Activated CD4-positive, alpha-beta T cell treated with anti-CD3 and anti-CD28 coated beads, Interleukin-2, amount 50 U/mL, for 4 hours (primary cell): ENCODE measurements around the gene NUP153.
"Not testable (repeated sequence)": the region's sequence is repeated elsewhere in the genome, so short reads cannot be mapped to it uniquely, and the experiment has no call there.

Experiments used
- DNase-seq, 2 experiments: peaks; one replicate each; pipeline ENCODE4 v3.0.0-alpha.2; 2020

The NUP153 gene

DNA sequence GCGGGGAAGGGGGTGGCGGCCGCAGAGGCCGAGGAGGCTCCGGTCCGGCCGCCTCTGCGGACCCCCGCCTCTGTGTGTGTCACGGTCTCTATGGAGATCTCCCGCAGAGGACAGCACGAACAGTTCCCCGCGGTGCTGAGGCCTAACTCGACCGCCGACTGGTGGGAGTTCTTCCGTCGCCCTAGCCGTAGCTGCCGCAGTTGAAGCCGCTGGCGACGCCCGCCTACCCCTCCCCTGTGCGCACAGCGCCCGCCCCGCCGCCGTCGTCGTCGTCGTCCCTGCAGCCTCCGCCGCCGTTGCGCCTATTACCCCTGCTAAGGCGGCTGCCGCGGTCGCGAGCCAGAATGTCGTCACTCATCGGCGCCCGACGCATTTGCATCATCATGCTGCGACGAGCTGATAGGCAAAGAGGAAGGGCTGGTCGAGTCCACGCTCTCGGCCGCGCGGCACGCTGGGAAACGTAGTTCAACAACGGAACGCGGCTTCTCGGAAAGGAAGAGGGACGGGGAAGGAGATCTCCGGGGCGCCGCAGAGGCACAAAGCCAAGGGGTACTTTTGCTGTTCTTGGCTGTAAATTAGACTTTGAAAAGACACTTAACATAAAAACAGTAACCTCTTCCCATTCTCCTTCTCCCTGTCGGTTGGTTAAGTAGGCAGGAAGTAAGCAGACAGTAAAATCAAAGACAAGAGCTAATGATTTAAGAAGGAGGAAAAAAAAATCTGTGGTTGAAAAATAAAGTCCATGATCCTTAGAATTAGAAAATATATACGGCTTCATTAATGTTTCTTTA lies at the start of gene NUP153:
TSS of gene NUP153 (minus strand) at position 346 of the 791 bp plus-strand sequence. CDS start 538 bp downstream, outside the sequence.
- peak; percentile 99 to 100 for DNase-seq

- no peak for DNase-seq
Observed at GRCh38 chr6:17754254-17754653, 47.5 kb upstream of the NUP153 start.

DNA sequence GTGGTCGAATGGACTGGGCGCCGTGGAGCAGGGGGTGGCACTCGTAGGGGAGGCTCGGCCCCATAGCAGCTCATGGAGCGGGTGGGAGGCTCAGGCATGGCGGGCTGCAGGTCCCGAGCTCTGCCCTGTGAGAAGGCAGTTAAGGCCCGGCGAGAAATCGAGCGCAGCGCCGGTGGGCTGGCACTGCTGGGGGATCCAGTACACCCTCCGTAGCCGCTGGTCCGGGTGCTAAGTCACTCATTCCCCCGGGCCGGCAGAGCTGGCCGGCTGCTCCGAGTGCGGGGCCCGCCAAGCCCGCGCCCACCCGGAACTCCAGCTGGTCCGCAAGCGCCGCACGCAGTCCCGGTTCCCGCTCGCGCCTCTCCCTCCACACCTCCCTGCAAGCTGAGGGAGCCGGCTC lies 38.6 kb upstream of the NUP153 start:
- not testable (repeated sequence) for DNase-seq

GRCh38 chr6:17744757-17745308 lies 38.1 kb upstream of the NUP153 start:
- not testable (repeated sequence) for DNase-seq

DNA sequence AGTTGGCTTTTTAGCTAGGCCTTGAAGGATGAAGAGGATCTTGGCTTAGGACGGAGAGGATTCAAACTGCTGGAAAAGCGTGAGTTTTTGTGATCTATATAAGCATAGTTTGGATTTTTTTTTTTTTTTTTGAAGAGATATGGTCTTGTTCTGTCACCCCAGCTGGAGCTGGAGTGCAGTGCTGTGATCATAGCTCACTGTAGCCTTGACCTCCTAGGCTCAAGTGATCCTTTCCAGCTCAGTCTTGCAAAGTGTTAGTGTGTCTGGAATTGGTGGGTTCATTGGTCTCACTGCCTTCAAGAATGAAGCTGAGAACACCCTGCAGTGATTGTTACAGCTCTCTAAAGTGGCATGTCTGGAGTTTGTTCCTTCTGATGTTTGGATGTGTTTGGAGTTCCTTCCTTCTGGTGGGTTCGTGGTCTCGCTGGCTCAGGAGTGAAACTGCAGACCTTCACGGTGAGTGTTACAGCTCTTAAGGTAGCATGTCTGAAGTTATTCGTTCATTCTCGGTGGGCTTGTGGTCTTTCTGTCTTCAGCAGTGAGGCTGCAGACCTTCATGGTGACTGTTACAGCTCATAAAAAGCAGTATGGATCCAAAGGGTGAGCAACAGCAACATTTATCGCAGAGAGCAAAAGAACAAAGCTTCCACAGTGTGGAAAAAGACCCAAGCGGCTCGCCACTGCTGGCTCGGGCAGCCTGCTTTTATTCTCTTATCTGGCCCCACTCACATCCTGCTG lies 37.5 kb upstream of the NUP153 start:
- DNase-seq = no peak

DNA sequence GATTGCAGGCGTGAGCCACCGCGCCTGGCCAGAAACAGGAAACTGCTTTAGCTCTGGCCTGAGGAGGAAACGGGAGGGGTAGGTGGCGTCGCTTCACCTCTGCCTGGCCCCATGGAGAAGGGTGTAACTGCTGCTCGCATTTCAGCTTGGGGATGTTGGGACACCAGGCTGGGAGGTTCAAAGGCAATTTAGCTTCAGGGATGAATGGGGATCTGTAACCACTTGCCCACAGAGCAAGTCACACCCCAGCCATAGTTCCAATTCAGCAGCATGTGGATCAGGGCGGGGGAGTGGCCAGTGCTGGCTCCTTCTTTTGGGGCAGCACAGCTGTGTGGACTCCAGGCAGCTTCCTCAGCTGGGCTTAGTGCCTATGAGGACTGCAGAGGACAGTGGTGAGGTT lies 34.8 kb upstream of the NUP153 start:
- DNase-seq = no peak

DNA sequence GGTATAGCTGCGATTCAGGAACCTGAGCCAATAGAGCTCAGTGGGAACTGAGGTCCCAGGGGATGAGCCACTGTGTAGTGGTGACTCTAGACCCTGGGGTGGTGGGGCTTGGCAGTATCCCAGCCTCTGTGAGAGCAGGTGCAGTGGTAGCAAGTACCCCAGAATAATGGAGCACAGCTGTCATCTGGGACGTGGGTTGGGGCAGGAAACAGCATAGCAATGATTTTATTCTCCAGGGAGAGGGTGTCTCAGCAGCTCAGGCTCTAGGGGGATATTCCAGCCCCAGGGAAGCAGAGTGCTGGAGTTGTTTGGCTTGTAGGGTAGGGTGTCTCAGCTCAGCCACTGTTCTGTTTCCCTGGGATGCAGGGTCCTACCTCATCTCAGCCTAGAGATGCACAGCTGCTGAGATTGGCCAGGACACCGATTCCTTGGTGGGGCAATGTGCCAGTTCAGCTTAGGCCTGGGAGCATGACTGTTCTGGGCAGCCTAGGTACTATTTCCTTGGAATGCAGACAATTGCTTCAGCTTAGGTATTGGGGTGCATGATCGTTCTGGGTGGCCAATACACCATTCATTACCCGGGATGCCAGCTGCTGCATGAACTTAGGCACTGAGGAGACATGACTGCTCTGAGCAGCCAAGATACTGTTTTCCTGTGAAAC lies 34.0 kb upstream of the NUP153 start:
- DNase-seq = no peak

DNA sequence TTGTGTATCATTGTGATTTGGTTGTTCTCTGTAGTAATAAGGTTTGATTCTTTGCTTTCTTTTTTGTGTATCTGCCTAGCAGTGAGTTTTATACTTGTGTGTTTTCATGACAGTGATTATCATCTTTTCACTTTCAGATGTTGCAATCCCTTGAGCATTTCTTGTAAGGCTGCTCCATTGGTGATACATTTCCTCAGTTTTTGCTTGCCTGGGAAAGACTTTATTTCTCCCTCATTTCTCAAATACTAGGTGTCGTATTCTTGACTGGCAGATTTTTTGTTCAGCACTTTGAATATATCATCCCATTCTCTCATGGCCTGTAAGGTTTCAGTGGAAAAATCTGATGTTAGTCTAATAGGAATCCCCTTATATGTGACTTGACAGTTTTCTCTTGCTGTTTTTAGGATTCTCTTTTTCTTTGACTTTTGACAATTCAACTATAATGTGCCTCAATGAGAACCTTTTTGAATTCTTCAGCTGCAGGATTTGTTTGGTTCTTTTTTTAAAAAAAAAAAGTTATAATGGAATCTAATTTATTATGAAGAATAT lies 31.1 kb upstream of the NUP153 start:
- DNase-seq = no peak

GRCh38 chr6:17735311-17735710 lies 28.6 kb upstream of the NUP153 start:
- not testable (repeated sequence) for DNase-seq

DNA sequence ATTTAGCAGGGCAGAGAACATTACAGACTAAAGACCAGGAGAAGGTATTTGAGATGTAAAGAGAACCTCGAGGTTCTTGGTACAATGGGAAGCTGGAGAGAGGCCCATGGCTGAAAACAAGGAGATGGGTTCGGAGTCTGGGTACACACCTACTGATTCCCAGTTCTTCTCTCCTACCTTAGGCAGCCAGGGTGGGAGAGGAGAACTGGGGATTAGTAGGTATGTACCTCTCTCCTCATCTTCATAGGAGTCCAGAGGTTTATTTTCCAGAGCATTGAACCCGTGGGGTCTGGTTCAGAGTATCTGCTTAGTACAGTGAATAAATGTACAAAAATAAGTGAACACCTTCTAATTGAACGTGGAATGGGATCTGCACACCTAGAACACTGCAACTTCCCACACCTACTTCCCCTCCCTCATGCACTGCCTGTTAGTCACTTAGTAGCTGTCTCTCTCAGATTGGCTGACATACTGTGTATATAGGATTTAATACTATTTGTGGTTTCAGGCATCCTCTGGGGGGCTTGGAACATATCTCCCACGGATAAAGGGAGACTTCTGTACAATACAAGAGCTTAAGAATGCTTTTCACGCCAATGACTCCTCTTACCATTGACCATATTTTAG lies 23.5 kb upstream of the NUP153 start:
- DNase-seq = no peak

DNA sequence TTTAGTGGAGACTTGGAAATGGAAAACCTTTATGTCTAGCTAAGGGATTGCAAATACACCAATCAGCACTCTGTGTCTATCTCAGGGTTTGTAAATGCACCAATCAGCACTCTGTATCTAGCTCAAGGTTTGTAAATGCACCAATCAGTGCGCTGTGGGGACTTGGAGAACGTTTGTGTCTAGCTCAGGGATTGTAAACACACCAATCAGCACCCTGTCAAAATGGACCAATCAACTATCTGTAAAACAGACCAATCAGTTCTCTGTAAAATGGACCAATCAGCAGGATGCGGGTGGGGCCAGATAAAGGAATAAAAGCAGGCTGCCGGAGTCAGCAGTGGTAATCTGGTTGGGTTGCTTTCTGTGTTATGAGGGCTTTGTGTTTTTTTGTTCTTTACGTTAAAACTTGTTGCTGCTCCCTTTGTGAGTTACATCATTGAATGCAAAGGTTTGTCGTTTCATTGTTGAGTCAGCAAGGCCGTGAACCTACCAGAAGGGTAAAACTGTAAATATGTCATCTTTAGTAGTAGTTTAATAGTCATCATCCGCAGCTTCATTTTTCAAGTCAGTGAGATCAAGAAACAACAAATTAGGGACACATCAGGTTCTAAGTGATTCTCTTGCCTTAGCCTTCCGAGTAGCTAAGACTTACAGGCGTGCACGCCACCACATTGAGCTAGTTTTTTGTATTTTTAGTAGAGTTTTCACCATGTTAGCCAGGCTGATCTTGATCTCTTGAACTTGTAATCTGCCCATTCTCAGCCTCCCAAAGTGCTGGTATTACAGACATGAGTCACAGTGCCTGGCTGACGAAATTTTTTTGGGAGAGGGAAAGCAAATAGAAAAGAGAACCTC lies 22.7 kb upstream of the NUP153 start:
- no peak for DNase-seq

GRCh38 chr6:17728551-17729222 lies 22.0 kb upstream of the NUP153 start:
- DNase-seq = no peak

DNA sequence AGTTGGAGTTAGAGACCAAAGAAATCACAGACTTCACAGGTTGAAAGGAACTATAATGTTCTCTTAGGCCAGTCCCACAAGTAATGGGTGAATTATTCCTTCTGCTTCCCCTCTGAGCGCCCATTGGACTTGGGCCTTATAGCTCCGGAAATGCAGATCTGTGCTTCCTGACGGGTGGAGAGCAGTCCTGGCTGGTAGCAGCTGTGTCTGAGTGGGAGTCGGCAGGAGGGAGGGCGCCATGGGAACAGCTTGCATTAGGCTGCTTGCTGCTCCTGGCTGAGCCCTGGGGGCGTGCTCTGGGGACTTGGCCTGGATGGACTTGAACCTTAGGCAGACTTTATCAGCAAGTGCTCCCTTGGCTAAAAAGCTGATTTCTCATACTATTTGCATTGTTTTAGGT lies 18.4 kb upstream of the NUP153 start:
- DNase-seq = no peak

DNA sequence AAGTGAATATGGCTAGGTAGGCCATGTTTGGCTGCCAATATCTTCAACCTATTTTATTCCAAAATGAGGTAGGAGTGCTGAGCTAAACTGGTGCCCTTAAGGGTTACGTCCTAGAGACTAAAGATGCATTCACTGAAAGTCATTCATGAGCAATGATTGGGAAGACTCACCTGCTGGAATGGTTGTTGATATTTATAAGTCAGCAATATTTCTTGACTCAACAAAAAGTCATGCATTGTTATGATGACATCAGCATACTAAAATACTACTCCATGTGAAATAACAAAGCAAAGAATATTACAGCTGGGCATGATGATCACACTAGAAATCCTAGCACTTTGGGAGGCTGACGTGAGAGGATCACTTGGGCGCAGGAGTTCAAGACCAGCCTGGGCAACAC lies 17.6 kb upstream of the NUP153 start:
- no peak for DNase-seq

- no peak for DNase-seq
Observed at GRCh38 chr6:17721671-17722070, 14.9 kb upstream of the NUP153 start.

DNA sequence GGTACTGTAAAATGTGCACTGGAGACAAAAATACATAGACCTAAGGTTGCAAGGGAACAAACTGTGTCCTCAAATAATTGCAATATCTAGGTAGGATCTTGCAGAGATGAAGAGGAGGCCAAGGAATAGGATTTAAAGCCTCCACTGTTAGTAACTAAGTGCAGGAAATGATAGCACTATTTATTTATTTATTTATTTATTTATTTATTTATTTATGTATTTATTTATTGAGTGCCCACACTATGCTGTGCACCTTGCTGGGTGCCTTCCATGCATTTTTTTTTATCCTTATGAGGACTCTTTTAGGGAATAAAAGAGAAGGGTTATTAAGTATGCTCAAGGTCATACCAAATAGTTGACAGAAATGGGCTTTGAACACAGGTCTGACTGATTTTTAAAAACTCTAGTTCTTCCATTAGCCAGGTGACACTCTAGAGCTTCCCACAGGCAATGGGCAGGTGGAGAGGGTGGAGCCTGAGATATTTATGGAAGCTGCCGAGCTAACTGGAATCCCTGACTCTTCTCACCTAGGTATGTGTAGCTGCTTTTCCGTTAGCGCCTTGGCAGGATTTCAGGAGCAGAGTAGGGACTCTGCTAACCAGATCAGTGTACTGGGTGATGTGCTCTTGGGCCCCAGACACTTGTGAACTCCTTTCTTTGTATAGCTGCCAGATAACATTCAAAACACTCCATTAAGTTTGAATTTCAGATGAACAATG lies 12.8 kb upstream of the NUP153 start:
- no peak for DNase-seq

- no peak for DNase-seq
Observed at GRCh38 chr6:17716221-17716620, 9.5 kb upstream of the NUP153 start.

GRCh38 chr6:17714879-17715851 lies 8.4 kb upstream of the NUP153 start:
- no peak for DNase-seq

DNA sequence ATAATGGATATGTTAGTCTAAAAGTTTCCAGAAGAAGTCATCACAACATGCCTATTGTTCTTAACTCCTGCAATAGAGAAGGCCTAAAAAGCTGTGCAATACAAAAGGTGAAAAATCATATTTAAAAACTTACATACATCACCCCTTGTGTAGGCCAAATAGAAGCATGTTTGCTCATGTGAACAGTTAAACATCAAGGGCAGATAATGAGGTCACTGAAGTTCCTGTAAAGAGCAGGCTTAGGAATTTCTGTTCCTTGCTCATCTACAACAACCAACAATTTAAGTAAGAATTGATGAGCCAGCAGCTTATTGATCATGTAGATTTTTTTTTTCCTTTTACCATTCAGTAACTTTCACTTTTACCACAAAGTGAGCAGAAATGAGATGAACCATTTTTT lies 7.5 kb upstream of the NUP153 start:
- no peak for DNase-seq
